ENCODE measurements around the gene LRMDA. TPM values are rescaled to one million over a fixed set of nuclear protein-coding genes. Genes with fewer than 3 reads are reported as not detected.

LRMDA gene
- total RNA-seq, 1 experiment from 2014 or later, result 4.8 TPM

- intact Hi-C loops (cut with micrococcal nuclease), result loop anchor here (1.0 kb wide), 1 partner anchor 508 kb away; no protein-coding TSS in a partner anchor
- Histone ChIP-seq H4K20me1 (ENCODE audit: insufficient read depth) (no peaks in the 10 kb centered on the region), H3K79me2 (ENCODE audit: insufficient read depth, low read length) (no peaks in the 10 kb centered on the region), H3K4me2 (ENCODE audit: low read length) (no peak overlapping the region), H2AFZ (ENCODE audit: low read depth, low read length, poor library complexity, severe bottlenecking) (no peak overlapping the region), H3K9me2 (ENCODE audit: insufficient read depth) (no peaks in the 10 kb centered on the region), H3K9ac (ENCODE audit: low read length) (no peak overlapping the region), H3K27me3 (ENCODE audit: insufficient read depth, low read length) (peaks cover 26% of the 10 kb centered on the region; the same call in 1 of the 2 replicates), H3K4me3 (replicated peaks in 1 of 2; ENCODE audit: low read depth in 1 of 2, low read length in 2 of 2) (no peak overlapping the region), H3K36me3 (ENCODE audit: control insufficient read depth in 1 of 2, insufficient read depth in 2 of 2, low read length in 2 of 2) (no peaks in the 10 kb centered on the region), H3K27ac (ENCODE audit: low read depth, low read length) (no peak overlapping the region), H3K4me1 (ENCODE audit: control insufficient read depth in 1 of 2, insufficient read depth in 2 of 2, low read length in 2 of 2) (no peaks in the 10 kb centered on the region), H3K9me3 (ENCODE audit: control insufficient read depth in 1 of 2, insufficient read depth in 1 of 2, low read depth in 1 of 2, low read length in 2 of 2) (no peaks in the 10 kb centered on the region)
- TF ChIP-seq ZNF274 (IDR thresholded peaks at IDR 0.05; ENCODE audit: low read depth, low read length), result no peak
- no peak for TF ChIP-seq EGR1 (IDR thresholded peaks at IDR 0.05; ENCODE audit: low read depth)
- TF ChIP-seq POLR2AphosphoS5 (IDR thresholded peaks at IDR 0.05; ENCODE audit: low read depth, low read length), result no peak
- peak; percentile 51; the same call in 1 of the 2 replicates for TF ChIP-seq RAD21 (IDR thresholded peaks at IDR 0.05; ENCODE audit: low read depth)
- peak; percentile 38 to 59 (median 43); a peak in 4 of 6 replicates for TF ChIP-seq CTCF (IDR thresholded peaks at IDR 0.05 in 2 of 3, conservative IDR thresholded peaks at IDR 0.05 in 1 of 3; ENCODE audit: borderline replicate concordance in 1 of 3, insufficient read depth in 1 of 3, low read depth in 2 of 3, low read length in 2 of 3)
- no peak for TF ChIP-seq SP1 (IDR thresholded peaks at IDR 0.05; ENCODE audit: low read depth)
- no peak for ATAC-seq
- BruUV-seq (replicated peaks), result no TSS peak
- RAD21 ChIA-PET (ENCODE audit: low non-redundant PET in 1 of 2, low total read pairs in 2 of 2, uncharacterized antibody in 2 of 2, unreplicated experiment in 2 of 2), result interaction anchor here in 1 of 2 experiments (1.5 kb wide), 1 partner anchor 508 kb away, joined by 4 read pairs; the partner anchor contains the start of gene ZNF503
- POLR2A ChIA-PET, result no interaction called here
- no peak for DNase-seq (ENCODE audit: low read depth, low spot score)
- CTCF ChIA-PET, result interaction anchor here (0.8 to 1.0 kb wide), 2 partner anchors 127 to 508 kb away, joined by 3 read pairs; partner anchors contain the start of gene ZNF503
Measured at GRCh38 chr10:75910032-75910431, 478.6 kb downstream of the LRMDA start.

GRCh38 chr10:75911426-75911825, 480.0 kb downstream of the LRMDA start:
- Histone ChIP-seq H3K9me2 (ENCODE audit: insufficient read depth) (no peaks in the 10 kb centered on the region), H2AFZ (ENCODE audit: low read depth, low read length, poor library complexity, severe bottlenecking) (no peak overlapping the region), H3K9ac (ENCODE audit: low read length) (no peak overlapping the region), H3K27ac (ENCODE audit: low read depth, low read length) (no peak overlapping the region), H3K9me3 (ENCODE audit: control insufficient read depth in 1 of 2, insufficient read depth in 1 of 2, low read depth in 1 of 2, low read length in 2 of 2) (no peaks in the 10 kb centered on the region), H3K36me3 (ENCODE audit: control insufficient read depth in 1 of 2, insufficient read depth in 2 of 2, low read length in 2 of 2) (no peaks in the 10 kb centered on the region), H3K27me3 (ENCODE audit: insufficient read depth, low read length) (peaks cover 15% of the 10 kb centered on the region; the same call in 1 of the 2 replicates), H3K4me1 (ENCODE audit: control insufficient read depth in 1 of 2, insufficient read depth in 2 of 2, low read length in 2 of 2) (no peaks in the 10 kb centered on the region), H3K4me3 (replicated peaks in 1 of 2; ENCODE audit: low read depth in 1 of 2, low read length in 2 of 2) (no peak overlapping the region), H3K4me2 (ENCODE audit: low read length) (no peak overlapping the region), H4K20me1 (ENCODE audit: insufficient read depth) (no peaks in the 10 kb centered on the region), H3K79me2 (ENCODE audit: insufficient read depth, low read length) (no peaks in the 10 kb centered on the region)
- BruUV-seq (replicated peaks), result no TSS peak
- no peak for TF ChIP-seq EGR1 (IDR thresholded peaks at IDR 0.05; ENCODE audit: low read depth)
- no peak for TF ChIP-seq EZH2phosphoT487 (IDR thresholded peaks at IDR 0.05; ENCODE audit: borderline replicate concordance)
- TF ChIP-seq ELF1 (IDR thresholded peaks at IDR 0.05; ENCODE audit: borderline replicate concordance, low read depth), result no peak
- no peak for TF ChIP-seq ZNF274 (IDR thresholded peaks at IDR 0.05; ENCODE audit: low read depth, low read length)
- TF ChIP-seq, protein P1, sequence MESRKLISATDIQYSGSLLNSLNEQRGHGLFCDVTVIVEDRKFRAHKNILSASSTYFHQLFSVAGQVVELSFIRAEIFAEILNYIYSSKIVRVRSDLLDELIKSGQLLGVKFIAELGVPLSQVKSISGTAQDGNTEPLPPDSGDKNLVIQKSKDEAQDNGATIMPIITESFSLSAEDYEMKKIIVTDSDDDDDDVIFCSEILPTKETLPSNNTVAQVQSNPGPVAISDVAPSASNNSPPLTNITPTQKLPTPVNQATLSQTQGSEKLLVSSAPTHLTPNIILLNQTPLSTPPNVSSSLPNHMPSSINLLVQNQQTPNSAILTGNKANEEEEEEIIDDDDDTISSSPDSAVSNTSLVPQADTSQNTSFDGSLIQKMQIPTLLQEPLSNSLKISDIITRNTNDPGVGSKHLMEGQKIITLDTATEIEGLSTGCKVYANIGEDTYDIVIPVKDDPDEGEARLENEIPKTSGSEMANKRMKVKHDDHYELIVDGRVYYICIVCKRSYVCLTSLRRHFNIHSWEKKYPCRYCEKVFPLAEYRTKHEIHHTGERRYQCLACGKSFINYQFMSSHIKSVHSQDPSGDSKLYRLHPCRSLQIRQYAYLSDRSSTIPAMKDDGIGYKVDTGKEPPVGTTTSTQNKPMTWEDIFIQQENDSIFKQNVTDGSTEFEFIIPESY (IDR thresholded peaks at IDR 0.05; ENCODE audit: extremely low read depth, insufficient replicate concordance, low read length), result no peak
- TF ChIP-seq POLR2A (IDR thresholded peaks at IDR 0.05; ENCODE audit: borderline replicate concordance, extremely low read depth, insufficient read depth, insufficient read length), result no peak
- RAD21 ChIA-PET (ENCODE audit: low non-redundant PET in 1 of 2, low total read pairs in 2 of 2, uncharacterized antibody in 2 of 2, unreplicated experiment in 2 of 2), result interaction anchor here in 1 of 2 experiments (0.7 kb wide), 1 partner anchor 115 kb away, joined by 3 read pairs; no protein-coding TSS in a partner anchor
- DNase-seq (ENCODE audit: low read depth, low spot score) (no peak), ATAC-seq (no peak)
- POLR2A ChIA-PET, result no interaction called here
- intact Hi-C loops (cut with micrococcal nuclease), result no loop called here
- CTCF ChIA-PET, result no interaction called here

Data from HCT116 (cell line).